ENCODE data around the gene HESX1.

DNA sequence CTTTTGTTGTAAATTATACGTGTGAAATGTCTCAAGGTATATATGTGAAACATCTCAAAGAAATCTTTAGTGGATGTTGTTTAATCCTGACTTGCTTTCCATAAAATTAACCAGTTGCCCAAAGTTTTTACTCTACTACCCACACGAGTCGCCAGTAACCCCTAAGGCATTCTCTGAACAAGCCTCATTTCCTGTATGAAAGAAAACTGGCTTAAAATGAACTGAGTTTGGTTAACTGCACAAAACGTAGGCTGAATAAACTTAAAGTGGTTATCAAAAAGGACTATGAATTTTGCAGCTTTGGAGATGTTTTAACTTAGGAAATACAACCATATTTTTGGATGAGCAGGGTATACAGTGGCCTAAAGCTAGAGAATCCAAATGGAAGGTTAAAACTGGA lies 25.1 kb upstream of the HESX1 start:
- TF ChIP-seq CTCF (conservative IDR thresholded peaks at IDR 0.05; ENCODE audit: low read length), result no peak
- no peak for TF ChIP-seq EZH2phosphoT487 (IDR thresholded peaks at IDR 0.05; ENCODE audit: borderline replicate concordance)

All from Loucy (cell line).